GM18870 (cell line): ENCODE measurements around the gene GCLM.
"Not testable (repeated sequence)": the region's sequence is repeated elsewhere in the genome, so short reads cannot be mapped to it uniquely, and the experiment has no call there.

Source experiments
- ATAC-seq: cut with Tn5 transposase; IDR thresholded peaks from one replicate; pipeline ENCODE4 v1.9.1; 2021; ENCODE audit warnings: moderate library complexity; ENCODE audit not compliant: unreplicated experiment

The GCLM gene

GRCh38 chr1:93899543-93900207, 9.6 kb downstream of the GCLM start:
- no peak for ATAC-seq

GRCh38 chr1:93888900-93889299, 20.3 kb downstream of the GCLM start:
- ATAC-seq = no peak

- no peak for ATAC-seq
Measured at GRCh38 chr1:93882269-93882668, 27.0 kb downstream of the GCLM start.

- no peak for ATAC-seq
Measured at GRCh38 chr1:93880731-93881130, 28.5 kb downstream of the GCLM start.

GRCh38 chr1:93878889-93879586, 30.2 kb downstream of the GCLM start, which contains the start of gene DNTTIP2:
DNTTIP2 (minus strand) TSS chr1:93879206; CDS start chr1:93879148, 58 bp downstream.
- ATAC-seq = peak; percentile 90

GRCh38 chr1:93878501-93878888, 30.7 kb downstream of the GCLM start:
- peak; percentile 37 for ATAC-seq

GRCh38 chr1:93877529-93877928, 31.7 kb downstream of the GCLM start:
- no peak for ATAC-seq

- no peak for ATAC-seq
Measured at GRCh38 chr1:93876244-93876643, 33.0 kb downstream of the GCLM start.

- ATAC-seq = no peak
Measured at GRCh38 chr1:93874025-93874651, 35.1 kb downstream of the GCLM start.

- ATAC-seq = no peak
Measured at GRCh38 chr1:93871366-93871765, 37.9 kb downstream of the GCLM start.

- ATAC-seq = no peak
Measured at GRCh38 chr1:93869653-93870052, 39.6 kb downstream of the GCLM start.

- ATAC-seq = not testable (repeated sequence)
Measured at GRCh38 chr1:93868492-93868891, 40.7 kb downstream of the GCLM start.

GRCh38 chr1:93865253-93865652, 44.0 kb downstream of the GCLM start:
- ATAC-seq = no peak

GRCh38 chr1:93864175-93864574, 45.1 kb downstream of the GCLM start:
- no peak for ATAC-seq

GRCh38 chr1:93857653-93858052, 51.6 kb downstream of the GCLM start:
- not testable (repeated sequence) for ATAC-seq

- ATAC-seq = not testable (repeated sequence)
Measured at GRCh38 chr1:93855983-93856382, 53.2 kb downstream of the GCLM start.

GRCh38 chr1:93853940-93854339, 55.3 kb downstream of the GCLM start:
- no peak for ATAC-seq

- no peak for ATAC-seq
Measured at GRCh38 chr1:93851878-93852277, 57.4 kb downstream of the GCLM start.

- no peak for ATAC-seq
Measured at GRCh38 chr1:93851327-93851712, 57.9 kb downstream of the GCLM start.

GRCh38 chr1:93850687-93851326, 58.4 kb downstream of the GCLM start:
- not testable (repeated sequence) for ATAC-seq

- no peak for ATAC-seq
Measured at GRCh38 chr1:93848350-93848883, 60.8 kb downstream of the GCLM start.
